Nephron (organoid): ENCODE measurements around the gene DAND5.

Source experiments
- H3K27ac Mint-ChIP-seq, 3 experiments: 2 replicates each; pipeline ENCODE4 v1.8.0; 2020; ENCODE audit warnings: mixed read lengths in 3 of 3, mild to moderate bottlenecking in 2 of 3, moderate library complexity in 1 of 3
- H3K27me3 Mint-ChIP-seq: 2 replicates; pipeline ENCODE4 v1.8.0; 2021; ENCODE audit warnings: low read depth, mild to moderate bottlenecking, moderate library complexity, mixed read lengths
- H3K36me3 Mint-ChIP-seq: 2 replicates; pipeline ENCODE4 v1.8.0; 2020; ENCODE audit warnings: low read depth, mixed read lengths
- H3K4me1 Mint-ChIP-seq: 2 replicates; pipeline ENCODE4 v1.8.0; 2020; ENCODE audit warnings: mixed read lengths
- H3K4me3 Mint-ChIP-seq, 3 experiments: 2 replicates each; pipeline ENCODE4 v1.8.0; 2020; ENCODE audit warnings: mild to moderate bottlenecking in 3 of 3, mixed read lengths in 3 of 3, moderate library complexity in 2 of 3
- H3K9me3 Mint-ChIP-seq: 2 replicates; pipeline ENCODE4 v1.8.0; 2020; ENCODE audit warnings: mixed read lengths
- CTCF ChIP-seq, 3 experiments: fragments of 200-600 bp; sonication (generic); IDR thresholded peaks; one replicate each; pipeline ENCODE4 v1.5.0; 2021; ENCODE audit warnings: antibody characterized with exemption in 3 of 3; ENCODE audit not compliant: unreplicated experiment in 3 of 3

Gene DAND5

GRCh38 chr19:13015361-13016223 lies 46.2 kb downstream of the DAND5 start:
- Mint-ChIP-seq H3K27me3 (peaks cover 100% of the 10 kb centered on the region), H3K36me3 (no peaks in the 10 kb centered on the region), H3K27ac (peak overlapping the region in 2 of 3 experiments; percentile 43 to 47), H3K4me1 (peaks cover 87% of the 10 kb centered on the region), H3K9me3 (no peaks in the 10 kb centered on the region), H3K4me3 (peak overlapping the region in 1 of 3 experiments; percentile 5)
- TF ChIP-seq CTCF (IDR thresholded peaks at IDR 0.05; ENCODE audit: unreplicated experiment in 3 of 3): no peak

- peak overlapping the region in 1 of 3 experiments; percentile 15 for H3K4me3 Mint-ChIP-seq
- H3K27ac Mint-ChIP-seq: peak overlapping the region in 1 of 3 experiments; percentile 80
Observed at GRCh38 chr19:13016245-13016627, 46.9 kb downstream of the DAND5 start.

GRCh38 chr19:13016628-13017305 lies 47.4 kb downstream of the DAND5 start:
- Mint-ChIP-seq H3K27ac (peak overlapping the region in 2 of 3 experiments; percentile 2 to 80), H3K4me1 (peaks cover 87% of the 10 kb centered on the region), H3K27me3 (peaks cover 100% of the 10 kb centered on the region), H3K9me3 (no peaks in the 10 kb centered on the region), H3K36me3 (no peaks in the 10 kb centered on the region), H3K4me3 (peak overlapping the region in 1 of 3 experiments; percentile 15)
- TF ChIP-seq CTCF (IDR thresholded peaks at IDR 0.05; ENCODE audit: unreplicated experiment in 3 of 3): no peak

More at GRCh38 chr19:13016245-13016627, 46.9 kb downstream of the DAND5 start:
- Mint-ChIP-seq H3K9me3 (no peaks in the 10 kb centered on the region), H3K4me1 (peaks cover 86% of the 10 kb centered on the region), H3K27me3 (peaks cover 100% of the 10 kb centered on the region), H3K36me3 (no peaks in the 10 kb centered on the region)
- no peak for TF ChIP-seq CTCF (IDR thresholded peaks at IDR 0.05; ENCODE audit: unreplicated experiment in 3 of 3)

- H3K9me3 Mint-ChIP-seq: no peaks in the 10 kb centered on the region
- peaks cover 93% of the 10 kb centered on the region for H3K4me1 Mint-ChIP-seq
- H3K27me3 Mint-ChIP-seq: peaks cover 100% of the 10 kb centered on the region
Observed at GRCh38 chr19:13017306-13018034, 48.1 kb downstream of the DAND5 start.

More at GRCh38 chr19:13017306-13018034, 48.1 kb downstream of the DAND5 start:
- Mint-ChIP-seq H3K4me3 (peak overlapping the region in 2 of 3 experiments; percentile 8 to 32), H3K27ac (peak overlapping the region in 2 of 3 experiments; percentile 39 to 80), H3K36me3 (no peaks in the 10 kb centered on the region)
- TF ChIP-seq CTCF (IDR thresholded peaks at IDR 0.05; ENCODE audit: unreplicated experiment in 3 of 3): no peak
